Right renal pelvis (tissue), 4 donors: Measurements from ENCODE around the gene SLC16A3. TPM values are rescaled to one million over a fixed set of nuclear protein-coding genes. Genes with fewer than 3 reads are reported as not detected.
"Not testable (repeated sequence)": the region's sequence is repeated elsewhere in the genome, so short reads cannot be mapped to it uniquely, and the experiment has no call there.

Source experiments
- DNase-seq, 4 donors: peaks; one replicate each; pipeline ENCODE4 v3.0.0-alpha.2; 2013; ENCODE audit warnings: low read depth in 4 of 4, low spot score in 3 of 4, missing footprints in 1 of 4
- polyA plus RNA-seq, 4 donors: library from polyadenylated mRNA; unstranded; fragments of 120-200 nt; gene quantifications; one replicate each; pipeline ENCODE4 v1.2.1, GENCODE V29; 2013; ENCODE audit not compliant: insufficient read length in 4 of 4

Gene SLC16A3
- polyA plus RNA-seq, 4 donors: 8.0 to 23.1 (median 9.1) TPM

DNA sequence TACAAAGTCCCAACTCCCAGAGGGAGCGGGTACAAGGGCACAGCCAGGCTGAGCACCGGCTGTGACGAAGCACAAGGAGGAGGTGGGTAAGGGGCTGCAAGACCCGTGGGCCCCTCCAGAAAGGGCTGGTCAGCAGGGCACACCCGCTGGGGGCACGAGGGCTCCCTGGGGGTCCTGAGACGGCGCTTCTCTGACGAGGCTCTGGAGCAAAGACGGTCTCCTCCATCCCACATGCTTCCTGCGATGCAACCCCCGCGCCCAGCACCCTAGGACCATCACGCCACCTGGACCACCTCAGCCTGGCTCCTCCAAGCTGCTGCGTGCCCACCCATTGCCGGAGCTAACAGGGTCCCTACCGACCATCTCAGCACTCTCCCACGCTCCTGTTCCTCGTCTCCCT lies 24.9 kb upstream of the SLC16A3 start:
- DNase-seq: no peak

DNA sequence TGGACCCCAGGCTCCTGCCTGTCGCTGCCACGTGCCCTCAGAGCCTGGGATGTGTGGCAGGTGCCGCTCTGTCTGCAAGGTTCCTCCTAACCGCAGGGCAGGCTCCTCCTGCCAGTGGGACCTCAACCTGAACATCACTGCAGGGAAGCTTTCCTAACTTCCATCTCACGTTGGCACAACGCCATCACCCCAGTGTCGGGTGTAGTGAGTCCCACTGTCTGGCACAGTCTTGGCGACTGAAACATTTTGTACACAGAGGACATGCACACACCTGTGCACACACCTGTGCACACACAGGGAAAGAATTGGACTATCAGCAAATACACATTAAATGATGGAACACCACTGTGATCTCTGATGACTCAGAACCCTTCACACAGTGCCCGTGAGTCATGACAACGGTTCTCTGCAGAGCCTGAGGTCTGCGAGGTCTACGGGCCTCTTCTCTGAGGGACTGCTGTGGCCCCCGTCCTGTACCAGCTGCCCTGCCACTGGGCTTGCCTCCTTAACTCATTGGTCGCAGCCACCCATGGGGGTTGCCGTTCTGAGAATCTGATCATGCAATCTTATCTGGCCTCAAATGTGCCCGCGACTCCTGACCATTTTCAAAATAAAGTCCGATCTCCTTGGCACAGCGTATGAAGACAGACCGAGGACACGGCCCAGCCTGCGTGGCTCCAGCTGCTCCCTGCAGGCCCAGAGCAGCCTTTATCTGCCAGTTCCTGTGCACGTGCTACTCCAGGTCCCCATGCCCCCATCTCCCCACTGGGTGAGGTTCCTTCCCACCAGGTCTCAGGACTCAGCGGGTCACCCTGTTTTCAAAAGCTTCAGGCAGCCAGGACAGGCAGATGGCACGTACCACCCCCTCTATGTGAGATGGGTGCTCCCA lies 23.8 kb upstream of the SLC16A3 start:
- DNase-seq: no peak

DNA sequence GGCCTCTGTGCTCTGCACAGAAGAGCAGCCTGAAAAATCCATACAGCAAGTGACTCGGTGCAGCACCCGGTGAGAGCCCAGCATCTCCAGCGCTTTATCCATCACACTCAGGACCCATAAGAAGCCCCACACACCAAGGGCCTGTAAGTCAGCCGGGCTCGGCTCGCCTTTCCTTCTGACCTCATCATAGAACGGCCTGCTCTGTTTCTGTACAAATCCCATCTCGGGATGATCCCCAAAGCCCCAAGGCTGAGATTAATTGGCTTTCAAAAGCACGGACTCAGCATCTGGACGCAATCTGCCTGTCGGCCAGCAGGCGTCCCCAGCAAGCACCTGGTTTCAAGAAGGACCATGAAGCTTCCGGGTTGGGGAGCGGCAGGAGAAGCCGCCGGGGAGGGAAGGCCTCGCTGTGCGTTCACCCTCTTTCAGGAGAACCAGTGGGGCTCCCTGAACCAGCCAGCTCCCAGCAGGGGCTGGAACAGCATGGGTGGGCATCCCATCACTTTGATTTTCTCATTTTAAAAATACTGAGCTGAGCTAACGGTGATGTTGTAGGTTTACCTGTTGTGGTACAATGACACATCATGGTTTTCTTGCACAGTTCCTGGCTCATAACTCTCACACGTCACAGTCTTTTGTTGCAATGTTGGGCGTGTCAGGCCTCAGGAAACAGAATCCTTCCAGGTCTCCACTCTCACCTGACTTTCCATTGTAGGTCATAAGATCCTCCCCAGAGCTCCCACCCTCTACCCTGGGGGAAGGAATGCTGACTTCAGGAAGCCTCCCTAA lies 22.9 kb upstream of the SLC16A3 start:
- DNase-seq: no peak

DNA sequence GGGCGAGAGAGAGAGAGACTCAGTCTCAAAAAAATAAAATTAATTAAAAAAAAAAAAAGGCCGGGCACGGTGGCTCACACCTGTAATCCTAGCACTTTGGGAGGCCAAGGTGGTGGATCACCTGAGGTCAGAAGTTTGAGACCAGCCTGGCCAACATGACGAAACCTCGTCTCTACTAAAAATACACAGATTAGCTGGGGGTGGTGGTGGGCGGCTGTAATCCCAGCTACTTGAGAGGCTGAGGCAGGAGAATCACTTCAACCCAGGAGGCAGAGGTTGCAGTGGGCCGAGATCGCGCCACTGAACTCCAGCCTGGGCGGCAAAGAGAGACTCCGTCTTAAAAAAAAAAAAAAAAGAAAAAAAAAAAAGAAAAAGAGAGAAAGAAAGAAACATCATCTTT lies 18.2 kb upstream of the SLC16A3 start:
- not testable (repeated sequence) for DNase-seq

DNA sequence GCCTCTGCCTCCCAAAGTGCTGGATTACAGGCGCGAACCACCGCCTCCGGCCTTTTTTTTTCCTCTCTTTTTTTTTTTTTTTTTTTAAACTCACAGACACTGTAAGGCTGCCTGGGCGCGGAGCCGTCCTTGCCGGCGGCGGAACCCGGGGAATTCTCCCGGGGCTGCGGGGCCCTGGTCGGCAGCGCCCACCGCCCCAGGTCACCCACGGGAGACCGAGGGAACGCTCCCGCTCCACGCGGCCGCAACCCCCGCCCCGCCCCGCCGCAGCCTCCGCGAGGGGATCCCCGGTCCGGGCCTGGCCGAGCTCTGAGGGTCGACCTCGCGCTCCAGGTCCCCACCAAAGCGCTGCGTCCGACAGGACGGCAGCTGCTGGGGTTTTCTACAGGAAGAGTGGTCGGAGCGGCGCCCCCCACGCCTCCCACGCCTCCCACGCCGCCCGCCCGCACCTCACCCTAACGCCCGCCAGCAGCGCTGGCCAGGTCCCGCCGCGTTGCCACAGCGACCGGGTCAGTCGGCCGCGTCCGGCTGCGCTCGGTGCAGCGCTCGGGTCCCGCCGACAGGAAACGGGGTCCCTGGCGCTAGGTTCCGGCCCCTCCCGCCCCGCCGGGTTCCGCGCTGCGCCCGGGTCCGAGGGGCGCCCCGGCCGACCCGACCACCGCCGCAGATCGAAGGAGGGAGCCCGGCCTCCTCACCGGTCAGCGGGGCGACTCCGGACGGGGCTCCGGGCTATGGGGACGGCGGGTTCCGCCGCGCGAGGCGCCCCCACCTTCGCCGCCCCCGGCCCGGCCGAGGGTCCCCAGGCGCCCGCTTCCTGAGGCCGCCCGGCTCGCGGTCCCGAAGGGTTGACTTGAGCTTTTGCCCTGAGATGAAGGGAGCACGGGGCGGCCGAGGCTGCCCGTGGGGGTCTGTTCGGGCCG lies 16.3 kb upstream of the SLC16A3 start, which contains the start of gene CCDC57:
Gene CCDC57, minus strand, starts transcription at position 512 of the 920 bp plus-strand sequence. CDS start 10,898 bp downstream, outside the sequence.
- no peak for DNase-seq

DNA sequence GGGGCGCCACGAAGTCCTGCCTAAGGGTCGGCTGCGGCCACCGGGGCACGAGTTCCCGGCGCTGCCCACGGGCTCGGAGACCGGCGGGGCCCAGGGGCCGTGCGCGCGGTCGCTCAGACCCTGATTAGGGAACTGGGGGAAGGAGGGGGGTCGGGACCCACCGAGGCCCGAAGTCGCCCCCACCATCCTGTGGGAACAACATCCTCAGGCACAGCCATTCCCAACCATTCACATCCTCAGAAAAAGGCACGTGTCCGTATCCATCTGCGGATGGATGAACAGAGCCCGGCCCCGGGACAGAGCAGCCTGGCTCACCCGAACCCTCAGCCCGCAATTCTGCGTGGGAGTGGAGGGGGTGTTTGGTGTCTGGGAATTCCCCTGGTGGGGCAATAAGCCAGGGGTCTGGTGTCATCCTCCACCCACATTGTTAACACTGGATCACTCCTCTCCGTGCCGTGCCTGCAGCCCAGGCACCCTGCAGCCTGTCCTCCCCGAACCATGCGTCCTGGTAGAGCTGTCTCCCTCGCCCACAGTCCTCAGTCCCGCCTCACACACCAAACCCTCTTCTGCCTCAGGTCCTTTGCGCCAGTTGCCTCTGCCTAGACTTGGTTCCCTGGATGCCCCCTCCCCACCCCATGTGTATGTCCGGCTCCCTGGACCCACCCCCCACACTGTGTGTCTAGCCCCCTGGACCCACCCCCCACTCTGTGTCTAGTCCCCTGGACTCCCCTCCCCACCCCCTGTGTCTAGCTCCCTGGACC lies 15.4 kb upstream of the SLC16A3 start:
- no peak for DNase-seq

DNA sequence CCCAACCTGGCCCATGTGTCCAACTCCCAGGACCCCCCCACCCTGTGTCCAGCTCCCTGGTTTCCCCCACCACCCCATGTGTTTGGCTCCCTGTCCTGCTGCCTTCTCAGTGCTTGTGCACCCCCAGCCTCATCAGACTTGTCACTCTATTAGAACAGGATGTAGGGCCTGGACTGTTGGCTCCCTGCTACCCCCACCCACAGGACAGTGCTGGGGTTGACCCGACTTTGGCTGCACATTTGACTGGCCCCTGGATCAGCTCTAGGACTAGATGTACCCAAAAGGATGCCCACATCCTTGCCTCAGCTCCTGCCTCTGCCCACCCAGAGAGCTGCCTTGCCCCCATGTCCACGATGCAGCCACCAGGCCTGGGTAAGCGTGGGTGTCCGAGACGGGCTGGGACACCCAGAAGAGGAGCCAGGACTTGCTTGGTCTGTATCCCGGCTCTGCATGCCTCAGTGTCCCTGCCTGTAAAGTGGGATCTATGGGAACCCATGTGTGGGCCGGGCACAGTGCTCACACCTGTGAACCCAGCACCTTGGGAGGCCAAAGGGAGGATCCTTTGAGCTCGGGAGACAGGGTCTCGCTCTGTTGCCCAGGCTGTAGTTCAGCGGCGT lies 14.7 kb upstream of the SLC16A3 start:
- DNase-seq: no peak

DNA sequence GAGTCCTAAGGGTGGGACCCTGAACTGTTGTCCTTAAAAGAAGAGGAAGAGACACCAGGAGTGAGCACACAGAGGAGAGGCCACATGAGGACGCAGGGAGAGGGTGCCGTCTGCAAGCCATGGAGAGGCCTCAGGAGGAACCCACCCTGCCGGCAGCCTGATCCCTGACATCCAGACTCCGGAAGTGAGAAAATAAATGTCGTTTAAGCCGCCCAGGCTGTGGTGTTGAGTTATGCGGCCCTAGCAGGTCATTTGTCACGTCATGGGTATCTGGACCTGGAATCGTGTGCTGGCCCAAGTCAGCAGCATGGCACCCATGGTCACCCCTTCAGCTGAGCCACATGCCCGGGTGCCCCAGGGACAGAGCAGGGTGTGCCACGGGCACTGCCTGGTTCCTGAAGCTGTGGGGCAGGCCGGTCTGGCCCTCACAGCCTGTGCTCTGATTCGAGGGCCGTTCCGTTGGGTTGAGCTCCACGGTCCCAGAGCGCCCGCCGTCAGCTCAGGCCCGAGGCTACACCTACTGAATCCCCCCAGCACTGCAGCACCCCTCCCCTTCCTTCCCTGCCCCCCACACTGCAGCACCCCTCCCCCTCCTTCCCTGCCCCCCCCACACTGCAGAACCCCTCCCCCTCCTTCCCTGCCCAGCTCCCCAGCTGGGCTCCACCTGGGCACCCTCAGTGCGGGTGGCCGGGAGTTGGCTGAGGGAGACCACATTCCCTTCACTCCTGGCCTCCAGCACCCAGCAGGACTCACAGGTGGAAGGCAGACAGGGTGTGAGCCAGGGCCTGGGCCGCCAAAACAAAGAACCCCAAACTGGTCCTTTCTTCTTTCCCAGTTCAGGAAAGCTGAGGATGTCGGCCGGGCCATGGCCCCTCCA lies 13.5 kb upstream of the SLC16A3 start:
- no peak for DNase-seq

DNA sequence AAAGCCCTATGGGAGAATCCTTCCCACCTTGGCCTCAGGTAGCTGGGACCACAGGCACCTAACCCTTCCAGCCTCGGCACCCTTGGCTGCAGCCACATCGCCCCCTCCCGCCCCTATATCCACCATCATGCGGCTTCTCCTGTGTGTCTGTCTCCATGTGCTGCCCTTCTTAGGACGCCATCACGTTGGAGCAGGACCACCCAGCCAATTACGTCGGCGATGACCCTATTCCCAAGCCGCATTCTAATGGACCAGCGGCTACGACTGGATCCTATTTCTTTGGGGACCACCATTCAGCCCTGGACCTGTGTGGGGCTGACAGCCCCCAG lies 12.9 kb upstream of the SLC16A3 start:
- no peak for DNase-seq

DNA sequence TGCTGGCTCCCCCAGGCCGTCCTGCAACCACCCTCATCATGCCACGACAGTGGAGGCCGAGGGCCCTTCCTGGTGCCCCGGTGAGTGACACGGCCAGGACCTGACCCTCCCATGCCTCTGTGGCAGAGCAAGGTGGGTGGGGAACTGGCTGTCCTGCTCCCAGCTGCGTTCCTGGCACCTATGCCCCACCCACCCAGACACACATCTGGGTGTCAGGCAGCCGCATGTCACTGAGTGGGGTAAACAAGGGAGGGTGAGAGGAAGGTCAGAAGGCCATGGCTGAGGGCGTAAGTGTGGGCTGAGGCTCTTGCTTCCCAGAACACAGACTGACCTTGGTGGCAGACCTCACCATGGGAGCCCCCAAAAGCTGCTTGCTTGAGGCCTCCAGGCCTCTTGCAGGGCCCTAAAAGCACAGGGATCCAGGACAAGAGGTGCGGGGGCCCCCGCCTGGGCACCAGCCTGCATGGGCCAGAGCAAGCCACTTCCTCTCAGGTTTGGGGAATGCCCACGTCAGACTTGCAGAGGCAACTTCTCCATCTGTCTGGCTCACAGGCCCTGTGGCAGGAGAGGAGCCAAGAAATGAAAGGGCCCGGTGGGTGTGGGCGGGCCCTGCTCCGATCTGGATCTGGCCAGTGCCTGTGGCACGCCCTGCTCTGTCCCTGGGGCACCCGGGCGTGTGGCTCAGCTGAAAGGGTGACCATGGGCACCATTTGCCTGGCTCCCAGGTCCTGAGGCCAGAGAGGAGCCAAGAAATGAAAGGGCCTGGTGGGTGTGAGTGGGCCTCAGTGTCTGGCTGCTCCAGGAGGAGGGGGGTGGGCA lies 12.3 kb upstream of the SLC16A3 start:
- no peak for DNase-seq

DNA sequence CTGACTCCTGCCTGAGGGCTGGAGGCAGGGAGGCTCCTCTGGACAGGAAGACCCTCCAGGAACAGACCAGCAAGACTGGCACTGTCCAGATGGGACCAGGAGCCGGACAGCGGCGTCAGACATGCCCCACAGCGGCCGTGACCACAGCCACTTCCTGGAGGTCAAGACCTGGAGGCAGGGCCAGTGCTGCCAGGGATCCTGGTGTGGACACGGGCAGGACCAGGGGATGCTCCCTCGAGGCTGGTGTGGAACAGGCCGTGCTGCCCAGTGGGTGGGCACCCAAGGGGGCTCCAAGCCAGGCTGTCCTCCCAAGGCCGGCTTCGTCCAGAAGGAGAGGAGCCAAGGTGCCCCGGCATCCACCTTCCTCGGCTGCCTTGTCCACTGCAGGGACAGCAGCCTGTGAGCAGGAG lies 11.7 kb upstream of the SLC16A3 start:
- no peak for DNase-seq

DNA sequence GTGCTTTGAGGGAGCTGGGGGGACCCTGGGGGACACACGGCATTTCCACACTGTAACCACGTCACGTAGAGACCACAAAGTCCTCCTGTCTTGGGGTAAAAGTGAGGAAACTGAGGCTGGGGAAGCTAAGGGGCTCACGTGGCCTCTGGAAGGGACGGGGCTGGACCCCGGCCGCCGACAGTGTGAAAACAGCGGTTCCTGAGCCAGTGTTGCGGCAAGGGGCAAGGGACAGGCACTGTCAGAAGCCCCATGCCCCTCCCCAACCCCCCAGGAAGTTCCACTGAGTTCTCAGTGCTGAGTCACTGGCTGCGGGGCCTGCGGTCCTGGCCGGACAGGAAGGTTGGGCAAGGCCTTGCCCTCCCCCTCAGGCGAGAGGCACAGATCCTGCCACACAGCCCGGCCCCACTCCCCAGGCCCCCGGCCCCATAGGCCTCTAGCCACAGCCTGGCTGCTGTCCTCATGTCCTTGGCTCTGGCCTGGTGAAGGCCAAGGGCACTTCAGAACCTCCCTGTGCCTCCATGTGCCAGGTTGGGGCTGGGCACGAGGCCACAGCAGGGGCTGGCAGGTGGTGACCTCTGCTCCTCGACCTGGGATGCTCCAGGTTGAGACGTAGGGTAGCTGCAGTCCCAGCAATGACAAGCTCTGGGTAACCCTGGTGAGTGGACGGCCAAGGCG lies 11.2 kb upstream of the SLC16A3 start:
- DNase-seq: no peak

DNA sequence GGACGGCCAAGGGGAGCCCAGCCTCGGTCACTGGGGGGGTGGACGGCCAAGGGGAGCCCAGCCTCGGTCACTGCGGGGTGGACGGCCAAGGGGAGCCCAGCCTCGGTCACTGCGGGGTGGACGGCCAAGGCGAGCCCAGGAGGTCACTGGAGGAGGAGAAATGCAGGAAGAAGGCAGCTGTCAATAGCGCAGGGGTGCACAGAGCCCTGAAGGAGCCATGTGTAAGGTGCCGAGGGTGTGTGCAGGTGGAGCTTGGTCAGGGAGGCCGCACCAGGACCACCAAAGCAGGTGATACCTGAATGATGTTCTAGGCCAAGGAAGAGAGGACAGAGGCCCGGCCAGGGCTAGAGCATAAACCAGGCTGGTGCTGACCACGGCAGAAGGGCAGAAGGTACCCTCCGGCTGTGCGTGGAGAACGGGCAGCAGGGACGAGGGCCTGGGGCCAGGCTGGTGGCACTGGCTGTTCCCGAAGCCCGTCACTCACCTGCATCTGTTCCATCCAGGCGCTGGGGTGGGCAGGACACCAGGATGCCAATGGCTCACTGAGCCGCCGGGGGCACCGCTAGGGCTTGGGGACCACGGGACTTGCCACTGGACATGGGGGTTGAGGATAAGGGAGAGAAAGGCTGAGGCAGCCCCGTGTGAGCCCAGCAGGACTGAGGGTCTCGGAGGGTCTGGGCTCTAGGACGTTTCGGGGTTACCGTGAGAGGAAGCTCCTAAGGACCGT lies 10.3 kb upstream of the SLC16A3 start:
- DNase-seq: no peak

DNA sequence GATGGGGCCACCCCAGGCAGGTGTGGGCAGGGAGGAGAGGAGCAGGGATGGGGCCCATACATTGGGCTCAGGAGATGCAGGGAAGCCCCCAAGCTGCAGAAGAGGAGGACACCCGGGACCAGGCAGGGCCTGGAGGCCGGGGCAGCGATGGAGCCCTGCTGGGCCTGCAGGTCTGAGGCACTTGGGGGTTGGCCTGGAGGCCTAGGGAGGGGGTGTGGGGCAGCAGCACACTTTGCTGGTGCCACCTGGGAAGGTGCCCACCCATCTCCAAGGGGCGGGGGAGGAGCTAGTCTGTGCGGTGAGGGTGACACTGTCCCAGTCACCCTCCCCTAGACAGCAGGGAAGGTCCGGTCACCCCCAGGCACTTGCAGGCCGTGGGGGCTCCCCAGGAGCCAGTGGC lies 9.8 kb upstream of the SLC16A3 start:
- no peak for DNase-seq

DNA sequence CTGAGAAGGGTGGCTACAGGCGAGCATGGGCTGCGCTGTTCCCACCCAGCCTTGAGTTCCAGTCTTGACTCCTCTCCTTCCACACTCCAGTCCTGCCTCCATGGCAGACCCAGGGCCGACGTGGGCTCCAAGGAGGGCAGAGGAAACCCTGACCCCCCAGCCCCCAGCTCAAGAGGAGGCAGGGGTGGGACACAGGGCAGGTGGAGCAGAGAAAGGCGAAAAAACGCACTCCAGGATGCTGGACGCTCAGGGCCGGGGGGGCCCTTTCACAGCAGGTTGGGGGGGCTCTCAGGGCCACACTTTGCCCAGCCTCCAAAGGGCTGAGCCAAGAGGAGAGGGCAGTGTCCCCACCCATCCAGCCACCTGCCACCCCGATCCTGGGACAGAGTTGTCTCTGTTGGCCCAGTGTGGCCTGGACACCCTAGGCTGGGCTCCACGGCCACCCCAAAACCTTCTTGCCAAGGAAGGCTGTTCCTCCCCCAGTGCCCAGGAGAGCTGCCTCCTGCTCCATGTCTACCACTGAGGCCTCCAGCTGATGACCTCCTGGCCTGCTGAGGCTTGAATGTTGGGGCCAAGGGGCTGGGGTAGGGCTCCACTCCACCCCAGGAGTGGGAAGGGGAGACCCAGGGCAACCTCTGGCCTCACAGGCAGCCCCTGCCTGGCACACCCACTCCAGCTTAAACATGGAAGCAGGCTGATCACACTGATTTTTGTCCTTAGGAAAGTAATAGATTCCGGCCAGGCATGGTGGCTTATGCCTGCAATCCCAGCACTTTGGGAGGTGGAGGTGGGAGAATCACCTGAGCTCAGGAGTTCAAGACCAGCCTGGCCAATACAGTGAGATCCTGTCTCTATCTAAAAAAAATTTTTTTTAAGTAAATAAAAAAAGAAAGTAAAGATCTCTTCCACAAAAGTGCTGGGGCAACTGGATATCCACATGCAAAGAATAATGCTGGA lies 8.8 kb upstream of the SLC16A3 start:
- DNase-seq: no peak
